GM19035 (cell line): ENCODE results near the gene SH3YL1.
A peak's percentile ranks its signal among the peaks of the same experiment; 100 is the strongest.

Source experiments
- ATAC-seq: cut with Tn5 transposase; IDR thresholded peaks from one replicate; pipeline ENCODE4 v1.9.1; 2021; ENCODE audit not compliant: unreplicated experiment

The SH3YL1 gene, protein sequence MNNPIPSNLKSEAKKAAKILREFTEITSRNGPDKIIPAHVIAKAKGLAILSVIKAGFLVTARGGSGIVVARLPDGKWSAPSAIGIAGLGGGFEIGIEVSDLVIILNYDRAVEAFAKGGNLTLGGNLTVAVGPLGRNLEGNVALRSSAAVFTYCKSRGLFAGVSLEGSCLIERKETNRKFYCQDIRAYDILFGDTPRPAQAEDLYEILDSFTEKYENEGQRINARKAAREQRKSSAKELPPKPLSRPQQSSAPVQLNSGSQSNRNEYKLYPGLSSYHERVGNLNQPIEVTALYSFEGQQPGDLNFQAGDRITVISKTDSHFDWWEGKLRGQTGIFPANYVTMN

DNA sequence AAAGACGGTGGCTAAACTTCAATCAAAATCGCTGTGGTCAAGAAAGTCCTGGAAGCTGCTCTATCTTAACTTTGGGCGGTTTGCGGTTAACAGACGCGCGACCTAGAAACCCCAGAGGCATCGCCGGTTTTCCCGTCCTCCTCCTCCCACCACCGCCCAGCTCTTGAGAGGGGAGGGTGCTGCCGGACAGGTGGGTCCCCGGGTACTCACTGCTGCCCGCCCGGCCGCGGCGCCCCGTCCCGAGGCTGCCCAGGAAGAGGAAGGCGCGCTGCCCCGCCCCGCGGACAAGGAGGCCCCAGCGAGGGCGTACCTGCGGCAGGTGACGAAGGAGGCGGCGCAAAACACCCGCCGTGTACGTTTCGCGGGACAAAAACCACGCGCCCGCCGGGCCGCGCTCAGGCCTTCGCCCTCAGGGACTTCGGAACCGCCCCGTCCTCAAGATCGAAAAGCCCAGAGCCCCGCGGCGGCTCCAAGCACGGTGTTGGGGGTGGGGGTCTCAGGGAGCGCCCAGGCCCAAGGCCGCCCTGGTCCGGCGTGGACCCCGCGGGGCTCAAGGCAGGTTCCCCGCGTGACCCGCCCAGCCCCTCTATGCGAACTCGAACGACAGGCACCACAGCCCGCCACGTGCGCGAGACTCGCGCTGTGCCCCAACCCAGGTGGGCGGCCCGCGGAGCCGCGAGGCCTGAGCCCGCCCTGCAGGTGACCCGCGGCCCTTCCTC lies at the start of gene SH3YL1:
SH3YL1 (minus strand) TSS at position 259 of the 719 bp plus-strand sequence; CDS start at position 211, 48 bp downstream.
- ATAC-seq = peak; percentile 35

DNA sequence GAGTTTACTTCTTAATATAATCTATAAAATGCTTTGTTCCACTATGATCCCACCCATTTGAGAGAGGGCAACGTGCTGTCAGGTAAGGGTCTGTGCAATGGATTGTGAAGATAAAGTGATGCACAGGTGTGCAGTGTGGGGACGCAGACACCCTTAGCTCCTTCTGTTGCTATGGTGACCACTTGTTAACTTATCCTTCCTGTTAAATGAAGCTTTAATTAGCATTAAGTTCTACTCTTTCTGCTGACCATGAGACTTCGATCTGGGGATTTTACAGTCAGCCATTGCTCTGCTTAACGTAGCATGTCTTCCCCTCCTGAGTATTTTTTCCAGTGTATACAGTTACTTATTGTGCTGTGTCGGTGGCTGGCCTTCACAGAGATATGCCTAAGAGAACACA lies 47.2 kb upstream of the SH3YL1 start:
- ATAC-seq = no peak

DNA sequence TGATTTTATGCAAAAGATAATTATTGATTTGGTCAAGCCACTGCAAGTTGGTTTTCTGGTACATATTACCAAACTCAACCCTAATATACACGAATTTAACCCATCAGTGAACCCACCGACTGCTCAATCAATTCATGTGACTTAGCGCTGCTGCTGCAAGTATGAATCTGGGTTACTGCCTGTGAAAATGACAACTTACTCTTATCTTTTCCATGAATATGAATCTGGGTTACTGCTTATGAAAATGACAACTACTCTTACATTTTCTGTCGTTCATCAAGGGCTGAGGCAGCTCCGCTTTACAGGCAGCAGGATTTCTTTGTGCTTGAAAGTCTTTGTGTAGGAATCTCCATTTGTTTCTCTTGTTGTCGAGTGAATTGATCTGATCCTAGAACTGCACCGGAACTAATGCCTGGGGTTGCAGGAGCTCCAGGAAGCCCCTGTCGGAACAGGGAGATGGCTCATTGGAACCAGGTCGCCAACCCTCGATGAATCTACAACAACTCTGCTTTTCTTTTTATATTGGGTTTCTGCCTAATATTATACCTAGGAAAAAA lies 46.2 kb upstream of the SH3YL1 start:
- ATAC-seq = no peak

DNA sequence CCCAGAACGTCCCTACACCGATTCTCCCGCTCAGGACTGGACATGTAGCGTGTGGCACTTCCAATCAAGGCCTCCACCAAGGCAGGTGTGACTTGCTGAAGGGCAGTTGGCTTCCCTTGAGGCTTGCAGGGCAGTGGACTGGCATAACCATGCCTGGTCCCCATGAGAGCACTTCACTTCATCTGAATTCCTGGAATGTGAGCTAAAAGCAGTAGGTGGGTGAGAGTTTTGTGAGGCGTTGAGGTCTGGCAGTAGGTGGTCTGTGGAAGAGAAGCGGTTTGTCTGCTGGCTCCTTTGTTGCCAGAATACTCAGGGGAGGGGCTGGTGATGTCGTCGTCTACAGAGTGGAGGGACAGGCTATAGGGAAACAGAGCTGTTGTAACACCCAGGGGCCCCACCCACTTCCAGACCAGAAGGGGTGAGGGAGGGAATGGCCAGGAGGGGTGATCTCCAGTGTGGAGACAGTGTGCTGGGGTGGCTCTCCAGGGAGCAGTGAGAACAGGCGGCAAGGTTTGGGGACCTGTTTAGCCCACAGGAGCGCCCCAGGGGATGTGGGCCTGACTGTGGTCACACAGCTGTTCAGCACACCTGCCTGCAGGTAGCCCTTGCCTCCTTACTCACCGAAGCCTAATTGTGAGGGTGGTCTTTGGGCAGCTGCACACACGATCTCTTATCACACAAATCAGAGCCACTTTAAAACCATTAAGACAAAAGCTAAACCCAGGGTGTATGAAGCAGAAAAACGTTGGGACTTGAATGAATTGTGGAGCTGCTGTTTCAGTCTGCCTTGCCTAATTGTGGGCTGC lies 45.5 kb upstream of the SH3YL1 start:
- ATAC-seq = no peak

DNA sequence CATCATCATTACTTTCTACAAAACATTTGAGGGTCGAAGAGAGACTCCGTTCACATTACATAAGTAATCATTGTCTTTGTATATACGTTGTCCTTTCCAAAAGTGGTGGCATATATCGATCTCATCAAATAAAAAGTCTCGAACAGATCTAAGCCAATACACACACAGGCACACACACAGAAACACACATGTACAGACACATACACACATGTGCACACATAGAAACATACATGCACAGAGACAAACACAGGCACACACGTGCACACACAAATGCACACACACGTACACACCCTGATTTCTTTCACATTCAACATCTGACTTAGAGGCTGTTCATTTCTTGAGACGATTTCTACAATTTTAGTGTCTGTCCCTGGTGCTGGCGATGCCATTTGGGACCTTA lies 41.5 kb upstream of the SH3YL1 start:
- ATAC-seq = no peak

DNA sequence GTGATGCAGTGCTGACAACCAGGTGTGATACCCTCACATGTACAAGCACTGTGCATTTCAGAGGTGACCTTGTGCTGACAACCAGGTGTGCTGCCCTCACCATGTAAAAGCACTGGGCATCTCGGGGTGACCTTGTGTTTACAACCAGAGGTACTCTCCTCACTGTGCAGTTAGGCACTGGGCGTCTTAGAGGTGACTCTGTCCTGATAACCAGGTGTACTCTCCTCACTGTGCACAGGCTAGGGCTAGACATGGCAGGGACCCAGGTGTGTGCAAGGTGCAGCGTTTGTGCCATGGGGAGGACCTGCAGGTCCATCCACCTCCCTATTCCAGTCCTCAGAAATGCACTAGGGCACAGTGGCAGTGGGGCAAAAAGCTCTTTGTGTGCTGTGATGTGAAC lies 32.5 kb upstream of the SH3YL1 start:
- ATAC-seq = no peak

DNA sequence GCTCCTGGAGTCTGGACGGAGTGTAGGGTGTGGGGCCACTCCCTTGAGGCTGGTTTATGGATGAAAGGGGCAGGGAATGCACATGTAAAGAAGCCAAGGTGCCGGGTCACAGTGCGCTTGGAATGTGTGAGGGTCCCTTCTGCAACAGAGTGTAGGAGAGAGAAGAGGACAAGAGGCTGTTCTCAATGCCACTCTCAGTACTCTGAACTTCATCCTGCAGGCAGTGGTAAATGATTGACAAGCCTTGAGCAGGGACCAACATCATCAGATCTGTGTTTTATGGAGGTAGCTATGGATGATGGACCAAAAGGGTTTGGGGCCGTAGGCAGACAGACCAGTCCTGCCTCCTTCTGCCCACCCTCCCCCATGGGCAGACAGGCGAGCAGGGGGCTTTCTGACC lies 31.3 kb upstream of the SH3YL1 start:
- ATAC-seq = no peak

DNA sequence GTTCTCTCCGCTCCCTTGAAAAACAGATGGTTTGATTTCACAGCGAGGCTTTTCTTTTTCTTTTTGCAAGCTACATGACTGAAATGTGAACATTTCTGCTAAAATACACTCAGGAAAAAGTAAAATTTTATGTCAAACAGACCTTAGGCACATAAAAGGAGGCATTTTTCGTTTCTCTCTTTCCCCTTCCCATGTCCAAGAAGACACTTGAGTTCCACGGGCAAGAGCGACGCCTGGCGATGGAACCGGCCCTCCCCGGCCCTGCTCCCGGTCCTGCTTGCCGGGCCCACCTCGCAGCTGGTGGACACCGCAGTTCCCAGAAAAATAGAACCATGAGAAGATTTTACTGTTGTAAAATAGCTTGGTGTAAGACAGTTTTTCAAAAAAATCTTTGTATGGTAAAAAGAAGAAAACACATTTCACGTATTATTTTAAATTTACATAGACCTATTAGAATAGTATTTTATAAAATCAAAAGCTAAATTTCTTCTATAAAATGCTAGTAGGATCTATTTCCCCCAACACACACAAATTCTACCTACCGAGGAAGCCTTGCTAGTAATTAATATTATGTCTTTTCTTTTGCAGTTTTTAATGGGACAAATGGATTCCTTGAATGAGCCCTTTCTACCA lies 26.4 kb upstream of the SH3YL1 start:
- no peak for ATAC-seq

DNA sequence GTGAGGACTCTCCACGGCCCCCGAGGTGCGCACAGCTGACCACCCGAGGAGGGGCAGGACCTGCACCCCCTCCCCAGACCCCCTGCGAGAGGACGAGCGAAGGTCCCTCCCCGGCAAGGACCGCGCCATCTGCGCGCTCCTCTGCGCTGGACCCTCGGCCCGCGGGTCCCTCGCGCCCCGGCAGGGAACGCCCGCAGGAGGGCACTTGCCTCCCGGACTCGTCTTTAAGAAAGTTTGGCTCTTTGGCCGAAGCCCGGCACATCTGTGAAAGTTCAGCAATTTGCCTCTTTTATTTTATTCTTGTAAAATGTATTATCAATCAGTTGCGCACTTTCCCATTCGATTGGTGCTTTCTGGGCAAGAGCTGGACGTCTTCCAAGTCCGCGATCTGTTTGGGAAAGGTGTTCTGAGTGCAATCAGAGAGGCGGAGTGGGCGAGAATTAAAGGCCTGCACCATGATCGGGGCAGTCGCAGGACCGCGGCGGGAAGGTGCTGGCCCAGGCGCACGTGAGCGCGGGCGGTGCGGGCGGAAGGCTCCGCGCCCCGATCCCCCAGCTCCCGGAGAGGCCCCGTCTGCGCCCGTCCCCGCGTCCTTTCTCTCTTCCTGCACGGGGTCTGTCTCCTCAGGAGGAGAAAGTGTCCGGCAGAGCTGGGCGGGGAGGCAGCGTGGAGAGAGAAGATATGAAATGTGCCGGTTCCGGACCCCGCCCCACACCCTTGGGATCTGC lies 25.7 kb upstream of the SH3YL1 start:
- ATAC-seq = no peak

DNA sequence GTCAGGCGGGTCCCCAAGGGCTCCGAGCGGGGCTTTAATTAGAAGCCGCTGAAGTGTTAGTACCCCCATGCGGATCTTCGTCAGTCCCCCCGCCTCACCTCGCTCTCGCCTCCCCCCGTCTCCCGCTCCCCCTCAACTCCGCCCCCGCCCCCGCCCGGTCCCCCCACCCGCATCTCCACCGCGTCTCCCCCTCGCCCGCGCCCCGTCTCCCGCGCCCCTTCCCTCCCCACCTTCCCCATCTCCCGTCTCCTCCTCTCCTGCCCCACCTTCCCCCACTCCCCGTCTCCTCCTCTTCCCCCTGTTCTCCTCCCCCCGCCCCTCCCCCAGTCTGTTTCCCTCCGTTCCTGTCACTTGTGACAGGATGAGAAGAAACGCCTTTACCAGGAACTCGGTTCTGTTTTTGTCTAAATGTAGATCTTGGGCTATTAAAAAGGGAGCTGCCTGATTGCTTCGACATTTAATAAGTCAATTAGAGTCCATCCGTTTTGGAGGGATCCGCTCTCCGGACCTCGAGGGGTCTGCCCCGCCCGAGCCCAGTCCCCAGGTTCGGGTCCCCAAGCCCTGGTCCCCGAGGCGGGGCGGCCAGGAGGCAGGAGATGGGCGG lies 25.0 kb upstream of the SH3YL1 start:
- no peak for ATAC-seq

DNA sequence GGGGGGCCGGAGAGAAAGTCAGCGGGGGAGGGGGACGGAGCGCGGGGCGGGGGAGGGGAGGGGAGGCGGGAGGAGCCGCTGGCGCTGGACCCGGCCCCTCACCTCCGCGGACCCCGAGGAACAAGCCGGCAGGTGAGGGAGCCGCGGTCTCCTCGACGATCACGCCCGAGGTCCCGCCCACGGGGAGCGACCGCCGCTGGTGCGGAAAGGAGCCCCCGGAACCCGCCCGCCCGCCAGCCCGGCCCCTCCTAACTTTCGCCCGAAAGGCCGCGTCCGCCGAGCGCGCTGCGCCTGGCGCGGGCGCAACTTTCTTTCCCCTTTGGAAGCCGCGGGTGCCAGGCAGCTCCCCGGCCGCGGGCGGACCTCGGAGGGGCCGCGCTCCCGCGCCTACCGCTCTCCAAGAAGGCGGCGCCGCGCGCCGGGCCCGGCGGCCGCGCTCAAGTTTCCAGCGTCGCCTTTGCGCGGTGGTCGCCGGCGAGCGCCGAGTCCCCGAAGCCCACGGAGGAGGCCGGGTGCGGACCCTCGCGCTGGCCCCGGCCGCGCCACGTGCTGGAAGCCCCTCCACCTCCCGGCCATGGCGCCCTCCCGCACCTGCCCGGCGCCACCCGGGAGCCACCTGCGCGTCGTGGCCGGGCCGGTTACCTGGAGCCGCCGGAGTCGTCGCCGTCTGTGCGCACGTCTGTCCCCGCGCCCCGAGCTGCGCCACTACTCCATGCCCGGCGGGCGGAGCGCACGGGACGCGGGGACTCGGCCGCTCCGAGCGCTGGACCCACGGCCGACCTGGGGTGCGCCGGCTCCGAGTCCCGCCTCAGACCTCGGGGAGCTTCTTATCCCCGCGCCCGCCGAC lies 24.3 kb upstream of the SH3YL1 start, which contains the start of gene ALKAL2:
ALKAL2 (minus strand) TSS at position 181 of the 847 bp plus-strand sequence. CDS start 256 bp downstream, outside the sequence.
- no peak for ATAC-seq

DNA sequence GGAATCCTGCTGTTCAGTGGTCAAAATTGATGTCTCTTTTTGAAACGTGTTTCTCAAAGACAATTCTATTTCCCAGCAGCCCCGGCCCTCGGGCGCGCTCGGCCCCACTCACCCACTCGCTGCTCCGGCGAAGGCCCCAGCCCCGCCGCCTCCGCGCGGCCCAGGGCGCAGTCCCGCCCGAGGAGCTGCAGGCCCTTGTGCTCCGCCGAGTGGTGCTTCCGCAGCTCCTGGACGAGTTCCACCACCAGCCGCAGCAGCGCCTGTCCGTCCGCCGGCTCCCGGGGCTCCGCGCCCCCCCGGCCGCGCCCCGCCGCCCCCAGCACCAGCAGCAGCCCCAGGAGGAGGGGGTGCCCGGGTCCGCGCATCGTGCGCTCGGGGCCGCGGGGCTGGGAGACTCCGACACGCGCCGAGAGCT lies 23.6 kb upstream of the SH3YL1 start:
- ATAC-seq = no peak

DNA sequence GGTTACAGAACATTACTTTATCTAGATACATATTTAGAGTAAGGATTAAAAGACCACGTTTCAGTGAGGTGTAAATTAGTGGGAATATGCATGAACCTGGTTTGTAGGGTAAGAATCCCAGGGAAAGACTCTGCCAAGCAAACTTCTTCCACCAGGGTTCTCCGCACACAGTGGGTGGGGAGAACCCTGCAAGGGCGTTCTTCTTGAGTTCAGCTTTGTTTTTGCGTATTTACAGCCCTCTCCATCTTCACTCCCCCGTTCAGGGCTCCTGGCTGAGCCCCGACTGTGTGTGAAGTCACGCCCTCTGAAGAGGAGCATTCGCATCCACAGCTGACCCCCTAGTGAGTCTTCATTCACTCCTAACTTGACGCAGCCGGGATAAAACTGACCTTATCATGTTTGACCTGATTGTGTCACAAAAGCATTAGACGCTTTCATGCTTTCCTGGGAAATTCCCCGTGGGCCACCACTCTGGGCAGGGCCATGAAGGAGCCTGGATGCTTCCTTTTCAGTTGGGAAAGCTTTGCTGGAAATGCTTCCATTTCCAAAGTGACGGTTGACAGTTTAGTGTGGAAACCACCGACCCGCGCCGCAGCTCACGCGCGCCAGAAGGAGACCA lies 23.1 kb upstream of the SH3YL1 start:
- no peak for ATAC-seq

DNA sequence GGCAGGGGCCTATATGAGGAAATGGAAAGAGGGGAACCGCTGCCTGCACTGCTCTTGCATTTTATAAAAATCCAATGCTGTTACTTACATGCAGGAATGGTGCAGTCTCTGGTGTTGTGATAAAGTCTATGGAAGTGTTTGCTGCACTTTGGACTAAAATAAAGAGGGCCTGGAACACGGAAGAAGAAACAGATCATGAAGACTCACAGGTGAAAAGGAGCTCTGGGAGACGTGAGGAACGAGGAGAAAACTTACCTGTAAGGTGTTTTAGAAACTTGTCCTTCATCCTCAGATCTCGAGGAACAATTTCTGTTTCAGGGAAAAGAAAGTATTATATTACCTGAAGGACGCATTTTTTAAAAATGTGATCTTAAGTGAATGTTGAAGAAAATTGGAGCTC lies 22.2 kb upstream of the SH3YL1 start:
- no peak for ATAC-seq

DNA sequence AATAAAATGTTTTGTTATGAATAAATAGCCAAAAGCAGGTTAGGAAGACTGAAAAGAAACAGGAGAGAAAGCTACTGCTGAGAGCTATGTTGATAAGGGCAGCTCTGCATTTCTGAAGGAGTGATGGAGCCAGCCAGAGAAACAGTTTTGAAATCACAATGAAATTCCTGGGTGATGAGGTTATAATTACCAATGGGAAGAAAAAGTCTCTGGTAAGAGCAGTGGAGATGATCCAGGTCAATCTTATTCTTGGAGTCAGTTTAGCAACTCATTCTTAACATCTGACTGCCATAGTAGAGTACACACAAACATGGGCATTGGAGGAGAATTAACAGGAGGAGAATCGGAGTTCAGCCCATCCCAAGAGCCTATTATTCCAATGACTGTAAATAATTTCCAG lies 21.7 kb upstream of the SH3YL1 start:
- ATAC-seq = no peak

DNA sequence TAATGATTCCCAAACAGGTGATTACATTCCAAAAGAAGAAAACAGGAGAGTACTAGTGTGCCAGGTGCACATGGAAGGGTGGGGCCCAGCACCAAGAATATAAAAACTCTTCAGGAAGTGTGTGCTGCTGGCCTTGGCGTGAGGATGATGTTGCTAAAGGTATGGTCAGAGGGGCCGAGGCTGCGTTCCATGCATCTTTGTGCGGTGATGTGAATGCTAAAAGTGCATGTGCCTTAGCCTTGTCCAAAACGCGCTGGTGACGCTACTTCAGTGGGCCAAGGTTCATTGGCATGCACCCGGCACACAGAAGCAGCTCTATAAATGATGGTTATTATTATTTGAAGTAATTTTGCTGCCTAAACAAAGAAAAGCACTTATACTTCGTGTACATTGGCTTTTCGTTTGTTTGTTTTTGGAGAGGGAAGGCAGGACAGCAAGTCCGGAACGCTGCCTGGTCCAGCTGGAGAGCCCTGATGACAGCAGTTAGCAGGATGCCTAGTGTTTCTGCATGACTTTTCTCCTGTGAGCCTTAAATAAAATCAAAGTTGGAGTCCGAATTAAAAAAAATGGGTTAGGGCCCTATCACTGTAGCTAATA lies 21.2 kb upstream of the SH3YL1 start:
- no peak for ATAC-seq

DNA sequence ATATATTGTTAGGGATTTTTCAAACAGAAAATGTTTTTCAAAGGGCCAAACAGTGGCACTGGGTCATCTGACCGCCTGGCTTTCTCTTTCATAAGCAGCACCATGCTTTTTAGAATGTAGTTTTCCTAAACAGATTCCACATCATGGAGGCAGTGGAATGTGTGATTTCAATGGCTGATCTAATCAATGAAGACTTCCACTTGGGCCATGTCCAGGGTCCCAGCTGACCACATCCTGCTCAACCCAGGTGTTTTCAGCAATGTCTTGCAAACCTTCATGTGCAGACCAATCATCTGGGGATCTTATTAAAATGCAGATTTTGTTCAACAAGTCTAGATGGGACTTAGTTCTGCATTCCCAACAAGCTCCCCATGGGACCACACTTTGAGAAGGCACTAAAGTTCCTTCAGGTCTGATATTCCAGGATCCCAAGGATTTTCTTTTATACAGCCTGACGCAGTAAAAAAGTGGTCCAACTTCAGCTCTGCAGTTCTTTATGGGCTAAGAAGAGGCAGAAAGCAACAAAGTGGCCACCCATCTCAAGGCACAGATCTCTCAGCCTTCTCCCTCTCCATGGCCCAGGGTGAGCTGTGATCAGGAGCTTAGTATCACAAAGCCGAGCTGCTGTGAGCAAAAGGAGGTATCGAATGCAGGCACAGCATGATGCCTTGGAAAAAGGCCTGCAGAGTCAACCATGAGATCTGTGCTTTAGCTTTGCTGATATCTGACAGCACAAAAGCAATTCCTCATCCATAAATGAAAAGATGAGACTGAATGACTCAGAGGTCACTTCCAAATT lies 20.4 kb upstream of the SH3YL1 start:
- ATAC-seq = no peak
